CD4-positive, CD25-positive, alpha-beta regulatory T cell (primary cell): ENCODE measurements around the gene GLT8D1. TPM values are rescaled to one million over a fixed set of nuclear protein-coding genes. Genes with fewer than 3 reads are reported as not detected.

Experiments used
- ATAC-seq, 2 donors: fragments of 150-1000 bp; cut with Tn5 transposase; one replicate each; pipeline ENCODE4 v1.10.0; 2021; ENCODE audit warnings: low read depth in 2 of 2, moderate number of reproducible peaks in 2 of 2, moderate library complexity in 1 of 2
- DNase-seq, 3 donors: peaks; one replicate each; pipeline versions ENCODE4 v3.0.0 to v3.0.0-alpha.2; 2012 to 2022; ENCODE audit warnings: mixed read lengths in 1 of 3
- H3K27ac ChIP-seq: one replicate; pipeline ENCODE4 v1.7.0; 2013; ENCODE audit warnings: mild to moderate bottlenecking, low read length; ENCODE audit not compliant: insufficient read depth, poor library complexity, severe bottlenecking
- H3K27me3 ChIP-seq: one replicate; pipeline ENCODE4 v1.7.0; 2013; ENCODE audit warnings: low read length; ENCODE audit not compliant: control insufficient read depth, insufficient read depth
- H3K36me3 ChIP-seq: one replicate; pipeline ENCODE4 v1.7.0; 2013; ENCODE audit warnings: mild to moderate bottlenecking, low read length, moderate library complexity; ENCODE audit not compliant: control insufficient read depth, insufficient read depth
- H3K4me1 ChIP-seq: 2 replicates; pipeline ENCODE4 v1.7.0; 2013; ENCODE audit warnings: mild to moderate bottlenecking, low read length; ENCODE audit not compliant: insufficient read depth, control insufficient read depth, poor library complexity, severe bottlenecking
- H3K4me3 ChIP-seq: one replicate; pipeline ENCODE4 v1.7.0; 2013; ENCODE audit warnings: low read depth, mild to moderate bottlenecking, low read length, moderate library complexity
- H3K9me3 ChIP-seq, 2 experiments: 1 replicate in 1 of 2; 2 replicates in 1 of 2; pipeline ENCODE4 v1.7.0; 2013; ENCODE audit warnings: low read length in 2 of 2, mild to moderate bottlenecking in 1 of 2, moderate library complexity in 1 of 2; ENCODE audit not compliant: control insufficient read depth in 2 of 2
- H3K27ac Mint-ChIP-seq, 3 donors: one replicate each; pipeline ENCODE4 v1.8.0; 2020 to 2022; ENCODE audit warnings: mild to moderate bottlenecking in 3 of 3, mixed read lengths in 3 of 3, moderate library complexity in 2 of 3
- H3K27me3 Mint-ChIP-seq: one replicate; pipeline ENCODE4 v1.8.0; 2022; ENCODE audit warnings: mild to moderate bottlenecking, mixed read lengths
- H3K36me3 Mint-ChIP-seq: one replicate; pipeline ENCODE4 v1.8.0; 2020; ENCODE audit warnings: mixed read lengths
- H3K4me1 Mint-ChIP-seq, 4 donors: one replicate each; pipeline ENCODE4 v1.8.0; 2020 to 2022; ENCODE audit warnings: mixed read lengths in 4 of 4, mild to moderate bottlenecking in 1 of 4
- H3K4me3 Mint-ChIP-seq, 4 donors: one replicate each; pipeline ENCODE4 v1.8.0; 2020 to 2022; ENCODE audit warnings: mild to moderate bottlenecking in 4 of 4, mixed read lengths in 4 of 4, moderate library complexity in 3 of 4
- H3K9me3 Mint-ChIP-seq, 7 donors: one replicate each; pipeline ENCODE4 v1.8.0; 2020 to 2022; ENCODE audit warnings: mixed read lengths in 7 of 7, mild to moderate bottlenecking in 3 of 7, moderate library complexity in 2 of 7
- polyA plus RNA-seq, 4 donors: library from polyadenylated mRNA; unstranded; fragments of 300-500 nt; fragmentation: Illumina TruSeq; gene quantifications; one replicate each; pipeline ENCODE4 v1.2.3, GENCODE V29; 2021
- total RNA-seq: library from RNA; stranded (reverse); gene quantifications from one replicate; pipeline ENCODE4 v1.2.3, GENCODE V29; 2022

Gene GLT8D1
- total and polyA plus RNA-seq, 5 donors from 2014 or later = 26.6 to 73.4 (median 62.8) TPM

DNA sequence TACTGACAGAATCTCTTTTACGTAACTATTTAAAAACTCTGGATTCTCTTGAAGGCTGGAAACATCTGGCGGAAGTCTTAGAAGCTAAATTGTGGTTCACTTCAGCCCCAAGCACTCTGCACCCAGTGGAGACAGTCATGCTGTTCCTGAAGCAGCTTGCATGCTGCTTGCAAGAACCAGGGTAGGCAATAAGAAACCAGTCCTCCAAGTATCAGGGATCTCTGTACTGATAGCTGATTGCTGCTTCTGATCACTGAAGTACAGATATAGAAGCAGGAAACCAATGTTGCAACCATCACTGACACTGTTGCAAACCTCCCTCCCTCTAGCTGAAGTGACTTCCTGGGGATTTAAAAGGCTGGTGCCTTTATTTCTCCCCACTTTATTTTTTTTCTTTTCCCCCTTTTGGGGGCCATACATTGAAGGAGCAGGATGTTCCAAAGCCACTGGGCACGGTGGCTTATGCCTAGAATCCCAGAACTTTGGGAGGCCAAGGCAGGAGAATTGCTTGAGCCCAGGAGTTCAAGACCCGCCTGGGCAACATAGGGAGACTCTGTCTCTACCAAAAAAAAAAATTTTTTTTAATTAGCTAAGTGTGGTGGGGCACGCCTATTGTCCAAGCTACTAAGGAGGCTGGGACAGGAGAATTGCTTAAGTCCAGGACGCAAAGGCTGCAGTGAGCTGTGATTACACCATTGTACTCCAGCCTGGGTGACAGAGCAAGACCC is 15.6 kb upstream of the GLT8D1 start:
- H3K27me3 Mint-ChIP-seq = no peaks in the 10 kb centered on the region
- ATAC-seq = peak; percentile 50 to 53
- H3K36me3 Mint-ChIP-seq = peaks cover 9% of the 10 kb centered on the region
- H3K9me3 Mint-ChIP-seq = peaks cover 0 to 5% (median 0%) of the 10 kb centered on the region in 7 donors
- Histone ChIP-seq H3K4me3 (peak overlapping the region; percentile 20), H3K27ac (peak overlapping the region; percentile 18), H3K4me1 (peaks cover 15% of the 10 kb centered on the region), H3K27me3 (no peaks in the 10 kb centered on the region), H3K9me3 (no peaks in the 10 kb centered on the region), H3K36me3 (no peaks in the 10 kb centered on the region)
- peak overlapping the region in 3 of 4 donors; percentile 18 to 76 (median 74) for H3K4me3 Mint-ChIP-seq
- peak overlapping the region; percentile 12 to 88 (median 62) for H3K27ac Mint-ChIP-seq
- peak in 2 of 3 donors; percentile 28 to 50 for DNase-seq
- H3K4me1 Mint-ChIP-seq = peaks cover 10 to 22% (median 12%) of the 10 kb centered on the region in 4 donors

GRCh38 chr3:52719618-52720017 is 14.0 kb upstream of the GLT8D1 start:
- no peak overlapping the region for H3K4me3 ChIP-seq
- no peaks in the 10 kb centered on the region for H3K9me3 ChIP-seq
- H3K27ac ChIP-seq = no peak overlapping the region
- no peaks in the 10 kb centered on the region for H3K27me3 ChIP-seq
- DNase-seq (no peak), ATAC-seq (no peak)
- peaks cover 15% of the 10 kb centered on the region for H3K4me1 ChIP-seq
- Mint-ChIP-seq H3K4me1 (peaks cover 10 to 22% (median 12%) of the 10 kb centered on the region in 4 donors), H3K9me3 (peaks cover 0 to 5% (median 0%) of the 10 kb centered on the region in 7 donors), H3K27ac (peak overlapping the region in 1 of 3 donors; percentile 88), H3K27me3 (no peaks in the 10 kb centered on the region), H3K36me3 (peaks cover 9% of the 10 kb centered on the region), H3K4me3 (no peak overlapping the region)
- H3K36me3 ChIP-seq = no peaks in the 10 kb centered on the region

DNA sequence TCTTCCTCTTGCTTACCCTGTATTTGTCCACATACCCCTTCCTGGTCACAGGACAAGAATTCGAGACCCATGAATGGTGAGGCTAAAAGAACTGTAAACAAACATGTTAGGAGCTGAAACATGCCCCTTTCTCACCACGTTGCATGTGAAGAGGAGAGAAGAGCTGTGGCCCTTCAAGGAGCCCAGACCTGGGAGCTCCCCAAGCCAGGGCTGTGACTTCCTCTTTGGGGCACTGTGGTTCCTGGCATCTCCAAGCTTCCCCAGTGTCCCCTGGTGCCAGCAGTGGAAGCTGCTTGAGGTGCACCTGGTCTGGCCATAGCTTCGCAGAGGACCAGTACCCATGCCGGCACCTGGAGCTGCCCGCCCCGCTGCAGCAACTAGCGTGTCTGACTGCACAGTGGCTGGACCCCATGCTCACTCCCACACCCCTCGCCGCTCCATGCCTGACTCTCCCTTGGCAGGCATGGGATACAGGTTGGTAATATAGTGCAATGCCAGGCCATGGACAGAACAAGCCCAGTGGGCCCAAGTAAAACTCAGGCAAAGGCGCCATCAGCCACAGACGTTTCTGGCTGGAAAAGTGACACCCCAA is 10.2 kb upstream of the GLT8D1 start:
- Mint-ChIP-seq H3K27ac (no peak overlapping the region), H3K4me3 (no peak overlapping the region), H3K27me3 (no peaks in the 10 kb centered on the region), H3K4me1 (peaks cover 6 to 11% (median 7%) of the 10 kb centered on the region in 4 donors), H3K36me3 (peaks cover 4% of the 10 kb centered on the region), H3K9me3 (peaks cover 0 to 5% (median 0%) of the 10 kb centered on the region in 7 donors)
- Histone ChIP-seq H3K27me3 (no peaks in the 10 kb centered on the region), H3K9me3 (no peaks in the 10 kb centered on the region), H3K36me3 (peaks cover 3% of the 10 kb centered on the region), H3K4me1 (peaks cover 7% of the 10 kb centered on the region), H3K4me3 (no peak overlapping the region), H3K27ac (no peak overlapping the region)
- no peak for ATAC-seq
- DNase-seq = no peak

GRCh38 chr3:52714335-52715302 is 9.0 kb upstream of the GLT8D1 start:
- Histone ChIP-seq H3K9me3 (no peaks in the 10 kb centered on the region), H3K4me3 (no peak overlapping the region), H3K36me3 (peaks cover 3% of the 10 kb centered on the region), H3K27ac (no peak overlapping the region), H3K27me3 (no peaks in the 10 kb centered on the region), H3K4me1 (no peaks in the 10 kb centered on the region)
- Mint-ChIP-seq H3K27me3 (no peaks in the 10 kb centered on the region), H3K36me3 (peaks cover 2% of the 10 kb centered on the region), H3K27ac (no peak overlapping the region), H3K4me1 (peaks cover 0 to 3% (median 0%) of the 10 kb centered on the region in 4 donors), H3K9me3 (peaks cover 0 to 2% (median 0%) of the 10 kb centered on the region in 7 donors), H3K4me3 (no peak overlapping the region)
- ATAC-seq (no peak), DNase-seq (no peak)

DNA sequence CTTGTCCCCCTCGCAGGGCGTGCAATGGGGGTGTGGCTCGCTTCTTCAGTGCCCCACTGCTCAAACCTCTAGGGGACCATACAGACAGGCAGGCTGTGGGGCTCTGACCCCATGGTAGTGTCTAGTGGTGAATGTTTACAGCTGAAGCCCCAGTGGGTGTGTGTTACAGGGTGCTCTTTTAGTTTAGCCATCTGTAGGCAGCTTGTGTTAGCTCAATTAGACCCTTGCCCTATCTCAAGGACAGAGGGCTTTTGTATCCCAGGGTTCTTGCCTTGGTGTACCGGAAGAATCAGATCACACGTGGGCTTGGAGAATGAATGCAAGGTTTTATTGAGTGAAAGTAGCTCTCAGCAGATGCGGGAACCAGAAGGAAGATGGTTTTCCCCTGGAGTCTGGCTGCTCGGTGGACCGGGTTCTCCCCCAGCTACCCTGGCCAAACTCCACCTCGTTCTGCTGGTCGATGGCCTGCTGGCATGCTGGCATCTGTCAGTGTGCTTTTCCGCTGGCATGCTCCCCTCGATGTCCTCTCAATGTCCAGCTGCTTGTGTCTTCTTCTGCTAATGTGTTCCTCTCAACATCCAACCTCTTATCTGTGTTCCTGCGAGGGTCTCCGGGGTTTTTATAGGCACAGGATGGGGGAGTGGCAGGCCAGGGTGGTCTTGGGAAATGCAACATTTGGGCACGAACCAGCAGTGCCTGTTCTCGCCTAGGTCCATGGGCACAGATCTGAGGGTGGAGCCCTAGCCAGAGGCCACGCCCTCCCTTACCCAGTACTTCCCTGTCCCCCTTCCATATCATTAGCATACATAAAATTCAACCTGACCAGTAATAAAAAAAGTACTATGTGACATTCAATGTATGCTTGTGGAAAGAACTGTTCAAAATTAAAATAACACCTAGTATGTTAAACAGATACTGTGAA is 7.0 kb upstream of the GLT8D1 start:
- H3K9me3 Mint-ChIP-seq = peaks cover 0 to 2% (median 0%) of the 10 kb centered on the region in 7 donors
- peaks cover 16% of the 10 kb centered on the region for H3K36me3 ChIP-seq
- H3K4me3 Mint-ChIP-seq = no peak overlapping the region
- no peak overlapping the region for H3K4me3 ChIP-seq
- H3K36me3 Mint-ChIP-seq = peaks cover 3% of the 10 kb centered on the region
- ATAC-seq = no peak
- H3K27ac ChIP-seq = no peak overlapping the region
- DNase-seq = no peak
- H3K27me3 Mint-ChIP-seq = no peaks in the 10 kb centered on the region
- H3K4me1 Mint-ChIP-seq = peaks cover 3 to 9% (median 6%) of the 10 kb centered on the region in 4 donors
- H3K4me1 ChIP-seq = peaks cover 3% of the 10 kb centered on the region
- no peaks in the 10 kb centered on the region for H3K9me3 ChIP-seq
- H3K27me3 ChIP-seq = no peaks in the 10 kb centered on the region
- H3K27ac Mint-ChIP-seq = peak overlapping the region in 2 of 3 donors; percentile 12 to 51

GRCh38 chr3:52710512-52710911 is 4.9 kb upstream of the GLT8D1 start:
- peaks cover 18% of the 10 kb centered on the region for H3K4me1 ChIP-seq
- peaks cover 16% of the 10 kb centered on the region for H3K36me3 ChIP-seq
- Mint-ChIP-seq H3K9me3 (peaks cover 0 to 2% (median 0%) of the 10 kb centered on the region in 7 donors), H3K27me3 (no peaks in the 10 kb centered on the region), H3K36me3 (peaks cover 3% of the 10 kb centered on the region), H3K27ac (no peak overlapping the region), H3K4me3 (no peak overlapping the region), H3K4me1 (peaks cover 4 to 23% (median 16%) of the 10 kb centered on the region in 4 donors)
- ATAC-seq (no peak), DNase-seq (no peak)
- no peak overlapping the region for H3K4me3 ChIP-seq
- no peaks in the 10 kb centered on the region for H3K27me3 ChIP-seq
- H3K27ac ChIP-seq = peak overlapping the region; percentile 2
- no peaks in the 10 kb centered on the region for H3K9me3 ChIP-seq
